NCI-H446 treated with DMSO at 0.1 percent for 48 hours (cell line): ENCODE measurements around the gene CHCT1.
"Not testable (repeated sequence)": the region's sequence is repeated elsewhere in the genome, so short reads cannot be mapped to it uniquely, and the experiment has no call there.

Source experiments
- DNase-seq: peaks from one replicate; lab custom pipeline; 2025; lab: John Stamatoyannopoulos, UW

The CHCT1 gene

GRCh38 chr17:60422162-60422665 lies at the start of gene CHCT1:
CHCT1 (plus strand) TSS chr17:60422489; CDS start chr17:60422593, 104 bp downstream.
- no peak for DNase-seq

GRCh38 chr17:60372790-60373483 lies 49.4 kb upstream of the CHCT1 start:
- DNase-seq: no peak

- DNase-seq: not testable (repeated sequence)
Measured at GRCh38 chr17:60378187-60378586, 44.1 kb upstream of the CHCT1 start.

- not testable (repeated sequence) for DNase-seq
Measured at GRCh38 chr17:60379461-60379860, 42.8 kb upstream of the CHCT1 start.

- no peak for DNase-seq
Measured at GRCh38 chr17:60381958-60382357, 40.3 kb upstream of the CHCT1 start.

GRCh38 chr17:60383379-60383778 lies 38.9 kb upstream of the CHCT1 start:
- DNase-seq: no peak

GRCh38 chr17:60384921-60385320 lies 37.4 kb upstream of the CHCT1 start:
- DNase-seq: not testable (repeated sequence)

- DNase-seq: no peak
Measured at GRCh38 chr17:60386147-60387058, 35.9 kb upstream of the CHCT1 start.

GRCh38 chr17:60387666-60388065 lies 34.6 kb upstream of the CHCT1 start:
- DNase-seq: no peak

GRCh38 chr17:60388742-60389141 lies 33.5 kb upstream of the CHCT1 start:
- DNase-seq: no peak

GRCh38 chr17:60390186-60390585 lies 32.1 kb upstream of the CHCT1 start:
- no peak for DNase-seq

- DNase-seq: peak; percentile 12
Measured at GRCh38 chr17:60390925-60391470, 31.3 kb upstream of the CHCT1 start.

GRCh38 chr17:60391471-60392041 lies 30.7 kb upstream of the CHCT1 start:
- no peak for DNase-seq

- DNase-seq: peak; percentile 93
Measured at GRCh38 chr17:60392042-60392844, 30.0 kb upstream of the CHCT1 start, which contains the start of gene USP32. USP32 (minus strand) TSS chr17:60392133; CDS start chr17:60391939, 194 bp downstream.

GRCh38 chr17:60392845-60393702 lies 29.2 kb upstream of the CHCT1 start:
- peak; percentile 3 for DNase-seq

- DNase-seq: no peak
Measured at GRCh38 chr17:60393840-60394723, 28.2 kb upstream of the CHCT1 start.

GRCh38 chr17:60395508-60396065 lies 26.7 kb upstream of the CHCT1 start:
- no peak for DNase-seq

- no peak for DNase-seq
Measured at GRCh38 chr17:60396412-60396811, 25.9 kb upstream of the CHCT1 start.
